ENCODE data around the gene KIF27.
"Not testable (repeated sequence)": the region's sequence is repeated elsewhere in the genome, so short reads cannot be mapped to it uniquely, and the experiment has no call there.

KIF27 gene

DNA sequence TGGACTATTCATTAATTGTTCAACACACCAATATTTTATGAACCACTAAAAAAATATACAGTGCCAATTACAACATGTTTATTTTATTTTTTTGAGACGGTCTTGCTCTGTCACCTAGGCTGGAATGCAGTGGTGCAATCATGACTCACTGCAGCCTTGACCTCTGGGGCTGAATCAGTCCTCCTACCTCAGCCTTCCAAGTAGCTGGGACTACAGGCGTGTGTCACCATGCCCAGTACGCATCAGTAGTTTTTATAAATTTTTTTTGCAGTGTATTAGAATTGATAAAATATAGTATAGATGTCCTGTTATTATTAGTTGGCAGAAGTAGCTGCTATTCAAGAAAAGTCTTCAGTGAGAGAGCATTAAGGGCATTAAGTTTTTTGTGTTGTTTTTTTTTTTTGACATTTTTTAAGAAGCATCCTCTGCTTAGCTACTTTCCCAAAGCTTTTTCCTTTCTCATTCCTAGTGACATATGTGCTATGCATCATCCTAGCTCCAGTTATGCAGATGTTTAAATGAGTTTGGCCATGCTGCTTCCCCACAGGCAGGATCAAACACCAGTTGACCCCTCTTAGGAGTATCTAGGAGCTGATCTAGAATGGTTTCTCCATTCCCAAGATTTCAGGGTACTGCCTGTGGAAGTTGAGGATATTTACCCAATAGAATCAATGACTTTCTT is 35.5 kb downstream of the KIF27 start:
- DNase-seq; H3K27ac ChIP-seq; H3K4me3 ChIP-seq (ENCODE audit: low read depth, low read length); H3K36me3 ChIP-seq; H3K27me3 ChIP-seq (ENCODE audit: insufficient read depth, low read depth, severe bottlenecking); H3K9me3 ChIP-seq (ENCODE audit: severe bottlenecking): not testable (repeated sequence)

DNA sequence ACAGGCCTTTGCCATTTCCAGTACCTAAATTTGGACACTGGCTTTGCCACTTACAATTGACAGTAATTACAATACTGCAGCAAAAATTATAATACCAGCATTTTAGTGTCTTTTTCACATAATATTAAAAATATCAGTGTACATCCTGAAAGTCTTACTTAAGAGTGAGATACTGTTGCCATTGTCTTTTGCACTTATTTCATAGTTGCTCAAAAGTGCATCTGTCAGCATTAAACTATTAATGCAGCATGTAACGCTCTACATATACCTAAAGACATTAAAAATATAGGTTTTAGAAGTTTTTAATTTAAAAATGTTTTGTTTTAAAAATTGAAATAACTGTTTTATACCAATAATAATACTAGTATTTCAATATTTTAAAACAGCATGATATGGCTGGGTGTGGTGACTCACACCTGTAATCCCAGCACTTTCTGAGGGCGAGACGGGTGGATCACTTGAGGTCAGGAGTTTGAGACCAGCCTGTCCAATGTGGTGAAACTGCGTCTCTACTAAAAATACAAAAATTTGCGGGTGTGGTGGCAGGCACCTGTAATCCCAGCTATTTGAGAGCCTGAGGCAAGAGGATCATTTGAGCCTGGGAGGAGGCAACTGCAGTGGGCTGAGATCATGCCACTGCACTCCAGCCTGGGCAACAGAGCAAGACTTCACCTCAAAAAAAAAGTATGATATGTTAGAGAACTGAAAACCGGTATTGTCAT is 39.4 kb downstream of the KIF27 start:
- not testable (repeated sequence) for DNase-seq

DNA sequence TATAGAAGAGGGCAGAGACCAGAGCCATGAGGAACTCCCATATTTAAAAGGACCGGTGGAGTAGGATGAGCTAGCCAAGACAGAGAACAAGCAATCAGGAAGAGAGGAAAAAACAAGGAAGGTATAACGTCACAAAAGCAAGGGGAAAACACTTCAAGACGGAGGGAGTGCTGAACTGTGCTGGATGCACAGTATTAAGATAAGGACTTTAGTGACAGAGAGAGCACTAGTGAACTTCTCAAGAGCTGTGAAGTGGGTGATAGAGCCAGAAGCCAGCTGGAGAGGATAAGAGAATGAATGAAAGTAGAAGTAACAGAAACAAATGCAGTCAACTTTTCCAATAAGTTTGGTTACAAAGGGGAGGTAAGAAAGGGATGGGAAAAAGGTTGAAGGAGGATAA is 45.7 kb downstream of the KIF27 start:
- not testable (repeated sequence) for H3K27ac ChIP-seq; H3K9me3 ChIP-seq (ENCODE audit: severe bottlenecking); H3K36me3 ChIP-seq; H3K4me3 ChIP-seq (ENCODE audit: low read depth, low read length); H3K27me3 ChIP-seq (ENCODE audit: insufficient read depth, low read depth, severe bottlenecking); DNase-seq

More for the DNA sequence above, 39.4 kb downstream of the KIF27 start:
- not testable (repeated sequence) for H3K4me3 ChIP-seq (ENCODE audit: low read depth, low read length); H3K27me3 ChIP-seq (ENCODE audit: insufficient read depth, low read depth, severe bottlenecking); H3K9me3 ChIP-seq (ENCODE audit: severe bottlenecking); H3K27ac ChIP-seq; H3K36me3 ChIP-seq

DNA sequence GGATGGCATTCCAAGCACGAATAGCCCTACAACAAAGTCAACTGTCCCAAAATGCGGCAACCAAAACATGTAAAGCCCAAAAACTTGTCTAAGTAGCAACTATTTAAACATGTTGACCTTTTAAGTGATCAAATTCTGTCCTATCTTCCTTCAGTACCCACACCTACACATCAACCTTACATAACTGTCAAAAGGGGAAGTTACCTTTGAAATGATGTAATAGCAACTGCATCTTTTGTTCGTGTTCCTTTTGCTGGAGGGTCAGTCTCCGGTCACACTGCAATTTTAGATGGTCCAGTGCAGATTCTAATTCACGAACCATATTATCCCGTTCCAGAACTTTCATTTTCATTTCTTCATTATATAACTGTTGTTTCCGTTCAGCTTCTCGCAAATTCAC is 71.3 kb downstream of the KIF27 start:
- DNase-seq; H3K9me3 ChIP-seq (ENCODE audit: severe bottlenecking); H3K27me3 ChIP-seq (ENCODE audit: insufficient read depth, low read depth, severe bottlenecking); H3K4me3 ChIP-seq (ENCODE audit: low read depth, low read length); H3K27ac ChIP-seq; H3K36me3 ChIP-seq: not testable (repeated sequence)

DNA sequence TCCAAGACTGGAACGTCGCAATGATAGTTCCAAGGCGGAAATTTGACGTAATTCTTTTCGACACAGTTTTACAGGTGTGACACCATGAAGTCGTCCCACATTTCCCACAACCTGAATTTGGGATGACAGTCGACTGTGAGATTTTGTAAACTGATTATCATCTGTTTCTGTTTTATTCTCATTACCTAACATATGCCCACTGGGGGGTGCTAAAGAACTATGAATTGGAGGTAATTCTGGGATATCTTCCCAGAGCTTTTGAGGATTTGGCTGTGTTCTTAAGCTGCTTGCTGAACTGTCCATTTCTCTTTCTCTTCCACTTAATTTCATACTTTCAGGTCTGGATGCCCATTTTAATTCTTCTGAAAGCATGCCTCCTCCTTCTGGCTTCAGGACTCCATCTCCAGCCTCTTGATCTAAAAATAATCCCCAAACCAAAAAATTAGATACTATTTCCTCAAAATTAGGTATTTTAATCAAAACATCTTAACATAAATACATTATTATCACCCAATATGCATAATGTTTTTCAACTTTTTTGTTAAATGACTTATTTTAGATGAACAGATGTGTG is 84.1 kb downstream of the KIF27 start:
- H3K36me3 ChIP-seq; H3K9me3 ChIP-seq (ENCODE audit: severe bottlenecking); H3K27me3 ChIP-seq (ENCODE audit: insufficient read depth, low read depth, severe bottlenecking); DNase-seq; H3K4me3 ChIP-seq (ENCODE audit: low read depth, low read length); H3K27ac ChIP-seq: not testable (repeated sequence)

DNA sequence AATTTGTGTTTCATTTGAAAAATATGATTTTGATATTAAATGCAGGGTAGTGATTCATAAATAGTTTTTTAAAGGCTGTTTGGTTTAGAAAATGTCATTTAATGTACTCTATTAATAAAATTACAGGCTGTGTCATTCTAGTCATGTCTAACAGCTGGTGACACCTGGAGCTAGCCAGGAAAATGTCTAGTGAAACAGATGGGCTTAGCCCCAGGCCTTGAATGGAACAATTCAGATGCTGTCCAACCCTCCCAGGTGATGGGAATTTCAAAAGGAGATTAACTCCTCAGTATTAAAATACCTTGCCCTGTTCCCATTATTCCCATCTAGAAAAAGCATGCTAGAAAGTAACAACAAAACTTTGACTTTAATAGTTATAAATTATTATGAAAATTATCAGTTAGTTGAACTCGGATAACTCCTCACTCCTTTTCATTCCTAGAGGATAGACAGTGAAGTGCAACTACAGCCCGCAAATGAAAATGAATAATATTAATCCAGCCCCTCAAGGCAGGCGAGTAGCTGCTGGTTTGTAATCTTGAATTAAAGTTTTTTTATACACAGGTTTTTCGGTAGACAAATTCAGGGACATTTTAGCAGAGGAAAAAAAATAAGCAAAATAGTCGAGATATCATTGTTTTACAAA is 90.7 kb downstream of the KIF27 start:
- not testable (repeated sequence) for H3K27ac ChIP-seq; H3K27me3 ChIP-seq (ENCODE audit: insufficient read depth, low read depth, severe bottlenecking); H3K4me3 ChIP-seq (ENCODE audit: low read depth, low read length); H3K9me3 ChIP-seq (ENCODE audit: severe bottlenecking); DNase-seq; H3K36me3 ChIP-seq

DNA sequence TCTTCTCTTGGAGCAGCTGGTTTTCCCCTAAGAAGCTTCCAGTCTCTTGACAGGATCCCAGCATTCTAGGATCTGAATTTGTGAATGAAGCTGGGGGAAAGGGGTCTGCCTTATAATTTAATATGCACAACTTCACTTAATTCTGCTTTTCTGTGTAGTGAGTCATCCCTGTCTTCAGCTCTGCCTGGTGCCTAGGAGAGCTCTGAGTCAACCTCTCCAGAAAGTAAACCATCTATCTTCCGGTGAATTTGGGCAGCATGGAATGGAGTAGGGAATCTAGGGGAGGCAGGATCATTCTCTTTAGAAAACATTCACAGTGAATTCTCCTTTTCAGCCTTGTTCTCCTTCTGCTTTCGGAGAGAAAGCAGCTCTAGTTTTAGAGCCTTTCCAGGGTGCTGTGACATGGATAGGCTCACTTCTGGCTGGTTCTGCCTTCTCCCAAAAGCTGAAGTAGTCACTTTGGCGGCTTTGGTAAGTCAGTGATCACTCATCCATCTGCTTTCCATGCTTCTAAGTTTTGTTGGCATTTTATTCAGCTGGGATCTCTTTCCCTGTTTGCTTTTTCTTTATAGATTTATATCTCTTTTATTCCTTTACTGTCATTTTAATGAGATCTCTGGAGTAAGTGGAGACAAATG is 96.1 kb downstream of the KIF27 start:
- not testable (repeated sequence) for H3K27ac ChIP-seq; H3K9me3 ChIP-seq (ENCODE audit: severe bottlenecking); H3K27me3 ChIP-seq (ENCODE audit: insufficient read depth, low read depth, severe bottlenecking); H3K4me3 ChIP-seq (ENCODE audit: low read depth, low read length); H3K36me3 ChIP-seq; DNase-seq

DNA sequence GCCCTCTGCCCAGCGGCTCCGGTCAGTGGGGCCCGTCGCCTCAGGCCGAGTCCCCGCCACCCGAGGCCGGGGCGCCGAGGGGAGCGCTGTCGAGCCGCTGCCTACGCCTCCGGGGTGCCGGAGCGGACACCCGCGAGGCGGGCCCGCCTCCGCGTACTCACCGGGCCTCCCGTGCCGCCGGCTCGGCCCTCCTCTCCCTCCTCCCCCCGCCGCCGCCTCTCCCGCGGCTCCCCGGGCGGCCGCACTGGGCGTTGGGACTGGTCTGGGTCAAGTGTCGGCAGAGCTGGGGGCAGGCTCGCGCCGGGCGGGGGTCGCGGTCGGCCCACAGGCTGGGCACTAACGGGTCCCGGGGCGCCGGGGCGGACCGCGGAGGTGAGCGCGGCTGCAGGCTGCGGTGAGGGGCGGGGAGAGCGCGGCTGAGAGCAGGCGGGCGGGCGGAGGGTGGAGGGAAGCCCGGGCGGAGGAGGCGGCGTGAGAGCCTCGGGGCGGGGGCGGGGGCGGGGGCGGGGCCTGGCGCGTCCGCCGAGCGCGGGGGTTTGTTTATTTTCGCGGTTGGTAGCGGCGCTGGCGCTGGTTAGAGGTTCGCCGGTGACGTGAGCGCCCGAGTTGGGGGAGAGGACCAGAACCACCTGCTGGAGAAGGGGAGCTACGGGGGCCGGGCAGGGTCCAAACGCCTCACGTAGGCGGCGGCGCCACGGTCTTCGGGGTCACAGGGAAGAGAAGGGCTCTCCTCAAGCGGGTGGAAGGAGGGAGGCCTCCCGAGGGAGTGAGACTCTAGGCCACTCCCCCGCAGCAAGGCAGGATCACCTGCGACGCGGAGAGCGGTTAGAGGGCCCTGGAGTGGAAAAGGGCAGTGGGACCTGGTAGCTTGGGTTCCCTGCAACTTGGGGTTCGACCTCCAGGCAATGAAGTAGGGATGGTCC is 103.6 kb downstream of the KIF27 start, which contains the start of gene GKAP1:
Gene GKAP1 (minus strand): TSS at position 414 of the 923 bp plus-strand sequence. CDS start 11,252 bp downstream, outside the sequence.
- TF ChIP-seq, protein P1, sequence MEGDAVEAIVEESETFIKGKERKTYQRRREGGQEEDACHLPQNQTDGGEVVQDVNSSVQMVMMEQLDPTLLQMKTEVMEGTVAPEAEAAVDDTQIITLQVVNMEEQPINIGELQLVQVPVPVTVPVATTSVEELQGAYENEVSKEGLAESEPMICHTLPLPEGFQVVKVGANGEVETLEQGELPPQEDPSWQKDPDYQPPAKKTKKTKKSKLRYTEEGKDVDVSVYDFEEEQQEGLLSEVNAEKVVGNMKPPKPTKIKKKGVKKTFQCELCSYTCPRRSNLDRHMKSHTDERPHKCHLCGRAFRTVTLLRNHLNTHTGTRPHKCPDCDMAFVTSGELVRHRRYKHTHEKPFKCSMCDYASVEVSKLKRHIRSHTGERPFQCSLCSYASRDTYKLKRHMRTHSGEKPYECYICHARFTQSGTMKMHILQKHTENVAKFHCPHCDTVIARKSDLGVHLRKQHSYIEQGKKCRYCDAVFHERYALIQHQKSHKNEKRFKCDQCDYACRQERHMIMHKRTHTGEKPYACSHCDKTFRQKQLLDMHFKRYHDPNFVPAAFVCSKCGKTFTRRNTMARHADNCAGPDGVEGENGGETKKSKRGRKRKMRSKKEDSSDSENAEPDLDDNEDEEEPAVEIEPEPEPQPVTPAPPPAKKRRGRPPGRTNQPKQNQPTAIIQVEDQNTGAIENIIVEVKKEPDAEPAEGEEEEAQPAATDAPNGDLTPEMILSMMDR (IDR thresholded peaks at IDR 0.05; ENCODE audit: low read depth, low read length) = peak; percentile 25; the same call in 1 of the 2 replicates
- peak; percentile 85 for DNase-seq
- not testable (repeated sequence) for H3K27me3 ChIP-seq (ENCODE audit: insufficient read depth, low read depth, severe bottlenecking); H3K36me3 ChIP-seq; H3K9me3 ChIP-seq (ENCODE audit: severe bottlenecking)
- peak within 1 kb of the TSS; percentile 77 for H3K4me3 ChIP-seq (ENCODE audit: low read depth, low read length)
- H3K27ac ChIP-seq = peak within 1 kb of the TSS; percentile 68

DNA sequence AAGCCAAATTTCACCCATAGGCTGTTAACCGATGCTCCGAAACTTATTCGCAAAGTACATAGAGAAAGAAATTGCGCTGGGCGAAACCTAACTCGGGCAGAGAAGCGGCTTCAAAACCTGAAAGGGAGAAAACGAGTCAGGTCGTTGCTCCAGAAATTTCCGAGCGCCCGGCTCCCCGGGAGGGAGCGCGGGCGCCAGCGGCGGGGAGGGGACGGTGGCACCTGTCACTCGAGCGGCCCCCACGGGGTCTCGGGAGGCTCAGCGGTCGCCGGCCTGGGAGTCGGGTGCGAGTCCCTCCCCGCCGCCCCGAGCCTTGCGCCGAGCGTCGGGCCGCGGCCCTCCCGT is 104.2 kb downstream of the KIF27 start:
- not testable (repeated sequence) for H3K36me3 ChIP-seq; H3K9me3 ChIP-seq (ENCODE audit: severe bottlenecking); DNase-seq; H3K27me3 ChIP-seq (ENCODE audit: insufficient read depth, low read depth, severe bottlenecking)
- peak overlapping the region; percentile 68 for H3K27ac ChIP-seq
- H3K4me3 ChIP-seq (ENCODE audit: low read depth, low read length) = peak overlapping the region; percentile 77

DNA sequence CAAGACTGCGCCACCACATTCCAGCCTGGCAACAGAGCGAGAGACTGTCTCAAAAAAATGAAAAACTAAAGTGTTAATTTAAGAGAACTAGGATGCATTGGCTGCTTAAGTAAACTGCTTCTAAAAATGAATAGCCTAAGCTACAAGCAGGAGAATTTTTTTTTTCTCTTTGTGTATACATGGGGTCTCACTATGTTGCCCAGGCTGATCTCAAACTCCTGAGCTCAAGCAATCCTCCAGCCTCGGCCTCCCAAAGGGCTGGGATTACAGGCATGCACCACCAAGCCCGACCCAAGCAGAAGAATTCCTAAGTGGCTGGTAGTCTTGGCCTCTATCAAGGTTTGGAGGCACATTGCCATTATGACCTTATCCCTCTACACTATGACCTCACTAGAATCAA is 106.1 kb downstream of the KIF27 start:
- H3K9me3 ChIP-seq (ENCODE audit: severe bottlenecking); H3K27ac ChIP-seq; H3K36me3 ChIP-seq; H3K4me3 ChIP-seq (ENCODE audit: low read depth, low read length); H3K27me3 ChIP-seq (ENCODE audit: insufficient read depth, low read depth, severe bottlenecking); DNase-seq: not testable (repeated sequence)

DNA sequence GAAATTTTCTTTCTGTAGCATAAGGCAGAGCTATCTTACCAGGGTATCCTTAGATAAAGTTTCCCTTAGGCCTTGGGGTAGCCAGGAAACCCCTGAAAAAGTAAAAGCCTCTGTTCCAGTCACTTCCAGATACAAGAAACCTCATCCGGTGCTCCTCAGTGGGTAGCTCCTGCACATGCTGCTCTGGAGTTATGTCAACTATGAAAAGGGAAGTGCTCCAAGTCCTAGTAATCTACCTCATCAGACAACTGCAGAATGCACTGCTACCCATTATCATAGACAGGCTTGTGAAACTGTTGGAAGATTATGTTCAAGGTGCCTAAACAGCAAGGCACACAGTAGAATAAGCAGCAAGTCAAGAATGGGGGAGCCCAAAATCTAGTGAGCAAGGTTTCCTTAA is 112.0 kb downstream of the KIF27 start:
- H3K4me3 ChIP-seq (ENCODE audit: low read depth, low read length); H3K36me3 ChIP-seq; DNase-seq; H3K27ac ChIP-seq; H3K9me3 ChIP-seq (ENCODE audit: severe bottlenecking); H3K27me3 ChIP-seq (ENCODE audit: insufficient read depth, low read depth, severe bottlenecking): not testable (repeated sequence)

DNA sequence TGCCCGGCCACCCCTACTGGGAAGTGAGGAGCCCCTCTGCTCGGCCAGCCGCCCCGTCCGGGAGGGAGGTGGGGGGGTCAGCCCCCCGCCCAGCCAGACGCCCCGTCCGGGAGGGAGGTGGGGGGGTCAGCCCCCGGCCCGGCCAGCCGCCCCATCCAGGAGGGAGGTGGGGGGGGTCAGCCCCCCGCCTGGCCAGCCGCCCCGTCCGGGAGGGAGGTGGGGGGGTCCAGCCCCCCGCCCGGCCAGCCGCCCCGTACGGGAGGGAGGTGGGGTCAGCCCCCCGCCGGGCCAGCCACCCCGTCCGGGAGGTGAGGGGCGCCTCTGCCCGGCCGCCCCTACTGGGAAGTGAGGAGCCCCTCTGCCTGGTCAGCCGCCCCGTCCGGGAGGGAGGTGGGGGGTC is 116.8 kb downstream of the KIF27 start:
- H3K4me3 ChIP-seq (ENCODE audit: low read depth, low read length); H3K9me3 ChIP-seq (ENCODE audit: severe bottlenecking); H3K27ac ChIP-seq; H3K27me3 ChIP-seq (ENCODE audit: insufficient read depth, low read depth, severe bottlenecking); DNase-seq: not testable (repeated sequence)
- peaks cover 13% of the 10 kb centered on the region for H3K36me3 ChIP-seq

All from WERI-Rb-1 (cell line).